K562 (cell line): ENCODE measurements around the gene NFE2. TPM values are rescaled to one million over a fixed set of nuclear protein-coding genes. Genes with fewer than 3 reads are reported as not detected.

ENCODE experiments used
- ATAC-seq: fragments of 200-7000 bp; cut with Tn5 transposase; 3 replicates; pipeline ENCODE4 v1.9.1; 2020; ENCODE audit warnings: moderate library complexity
- Bru-seq: library from RNA; stranded (reverse); fragments of 400-500 nt; gene quantifications from one replicate; lab custom pipeline; 2021; lab: Mats Ljungman, UMichigan
- BruChase-seq, 2 experiments: library from RNA; stranded (reverse); fragments of 400-500 nt; gene quantifications; one replicate each; lab custom pipeline; 2021; lab: Mats Ljungman, UMichigan
- BruUV-seq: library from RNA; stranded (reverse); fragments of 400-500 nt; replicated peaks from 2 replicates; lab custom pipeline; 2021; lab: Mats Ljungman, UMichigan
- CTCF ChIA-PET: fragments of 300-600 bp; formaldehyde crosslinking; extraction: SDS; loops from one replicate; lab custom pipeline; 2021; ENCODE audit warnings: low intra/inter-chr PET ratio; lab: Yijun Ruan, JAX
- POLR2A ChIA-PET: fragments of 300-600, 350-650 bp; sonication (Branson Sonifier 250); formaldehyde crosslinking; extraction: SDS; loops from one replicate; lab custom pipeline; 2021; ENCODE audit warnings: antibody characterized with exemption, inconsistent platforms; lab: Yijun Ruan, JAX
- DNase-seq, 4 experiments: peaks; one replicate each; pipeline versions ENCODE4 v3.0.0 to v3.0.0-alpha.2; 2011 to 2018; ENCODE audit warnings: low spot score in 3 of 4, mixed read lengths in 3 of 4; ENCODE audit errors: extremely low read depth in 1 of 4
- FAIRE-seq: peaks from 2 replicates; lab custom pipeline; 2011; peaks lifted over from hg19 to GRCh38; lab: Jason Lieb, UNC
- H2AFZ ChIP-seq: 2 replicates; pipeline ENCODE4 v1.6.0; 2011; ENCODE audit warnings: low read depth, low read length, control low read depth, inconsistent platforms
- H3K27ac ChIP-seq: fragments of 200-600 bp; 3 replicates; pipeline ENCODE4 v1.8.0; 2011; ENCODE audit warnings: low read depth, mild to moderate bottlenecking, control low read depth, inconsistent platforms, low read length, moderate library complexity, mixed read lengths; ENCODE audit errors: extremely low read depth
- H3K27me3 ChIP-seq, 2 experiments: fragments of 300-600 bp in 1 of 2; 2 replicates in 1 of 2; 3 replicates in 1 of 2; pipeline versions ENCODE4 v1.6.0 to v1.8.0; 2011; ENCODE audit warnings: inconsistent platforms in 2 of 2, low read length in 2 of 2, mild to moderate bottlenecking in 1 of 2, mixed read lengths in 1 of 2, moderate library complexity in 1 of 2; ENCODE audit not compliant: control insufficient read depth in 2 of 2, insufficient read depth in 2 of 2
- H3K36me3 ChIP-seq: fragments of 300-600 bp; 3 replicates; pipeline ENCODE4 v1.8.0; 2011; ENCODE audit warnings: mild to moderate bottlenecking, low read length, inconsistent platforms; ENCODE audit not compliant: control insufficient read depth, insufficient read depth
- H3K4me1 ChIP-seq, 2 experiments: fragments of 200-600 bp in 1 of 2; replicated peaks in 1 of 2; 2 replicates in 1 of 2; 3 replicates in 1 of 2; pipeline versions ENCODE4 v1.5.1 to v1.8.0; 2011; ENCODE audit warnings: inconsistent platforms in 2 of 2, low read length in 2 of 2, mild to moderate bottlenecking in 1 of 2, mixed read lengths in 1 of 2, moderate library complexity in 1 of 2; ENCODE audit not compliant: control insufficient read depth in 2 of 2, insufficient read depth in 2 of 2
- H3K4me2 ChIP-seq: 2 replicates; pipeline ENCODE4 v1.6.1; 2011; ENCODE audit warnings: low read length, control low read depth, inconsistent platforms, mixed read lengths; ENCODE audit not compliant: insufficient read depth
- H3K4me3 ChIP-seq: fragments of 200-600 bp; sonication (generic), shearing (Covaris generic); 2 replicates; pipeline ENCODE4 v1.5.1; 2016; ENCODE audit warnings: control low read depth, inconsistent platforms
- H3K79me2 ChIP-seq: fragments of 200-600 bp; 3 replicates; pipeline ENCODE4 v1.8.0; 2011; ENCODE audit warnings: low read length, inconsistent platforms; ENCODE audit not compliant: control insufficient read depth, insufficient read depth
- H3K9ac ChIP-seq, 2 experiments: 2 replicates each; pipeline versions ENCODE4 v1.6.0 to v1.6.1; 2011; ENCODE audit warnings: low read depth in 2 of 2, low read length in 2 of 2, control low read depth in 1 of 2, inconsistent platforms in 1 of 2, mild to moderate bottlenecking in 1 of 2, mixed read lengths in 1 of 2; ENCODE audit not compliant: insufficient read depth in 1 of 2
- H3K9me1 ChIP-seq: one replicate; pipeline ENCODE4 v1.6.0; 2011; ENCODE audit warnings: inconsistent platforms, mild to moderate bottlenecking, low read length, moderate library complexity; ENCODE audit not compliant: control insufficient read depth, insufficient read depth
- H3K9me3 ChIP-seq: replicated peaks from 2 replicates; pipeline ENCODE4 v1.5.1; 2011; ENCODE audit warnings: low read depth, low read length, inconsistent platforms; ENCODE audit not compliant: control insufficient read depth, insufficient read depth
- H4K20me1 ChIP-seq: replicated peaks from 2 replicates; pipeline ENCODE4 v1.6.1; 2011; ENCODE audit warnings: low read length, inconsistent platforms, mixed read lengths; ENCODE audit not compliant: control insufficient read depth, insufficient read depth
- ARHGAP35 ChIP-seq: fragments of 450-650 bp; IDR thresholded peaks from 2 replicates; pipeline ENCODE4 v1.6.1; 2018; ENCODE audit not compliant: partially characterized antibody
- ATF7 ChIP-seq: fragments of 450-650 bp; IDR thresholded peaks from 2 replicates; pipeline ENCODE4 v1.7.1; 2014; ENCODE audit warnings: mild to moderate bottlenecking, moderate library complexity
- BCOR ChIP-seq: fragments of 450-650 bp; IDR thresholded peaks from 2 replicates; pipeline ENCODE4 v1.6.1; 2016
- CAMTA2 ChIP-seq: fragments of 250-450 bp; sonication (Bioruptor Pico); conservative IDR thresholded peaks from 2 replicates; pipeline ENCODE4 v1.5.1; 2022
- CREM ChIP-seq: IDR thresholded peaks from 2 replicates; pipeline ENCODE4 v1.6.1; 2014; ENCODE audit warnings: antibody characterized with exemption, low read depth
- DDX20 ChIP-seq: fragments of 450-650 bp; IDR thresholded peaks from 2 replicates; pipeline ENCODE4 v1.6.1; 2016; ENCODE audit warnings: missing genetic modification characterization, low read depth, mild to moderate bottlenecking, missing compliant biosample characterization, moderate library complexity
- HNRNPLL ChIP-seq: fragments of 200-400 bp; formaldehyde crosslinking; IDR thresholded peaks from 2 replicates; pipeline ENCODE4 v1.6.1; 2017; ENCODE audit warnings: low read length, low read depth, mild to moderate bottlenecking; ENCODE audit not compliant: poor library complexity, severe bottlenecking
- MTA2 ChIP-seq: fragments of 450-650 bp; IDR thresholded peaks from 2 replicates; pipeline ENCODE4 v1.6.1; 2016; ENCODE audit warnings: low read depth
- NR4A1 ChIP-seq, 2 experiments: fragments of 250-450 bp in 1 of 2; fragments of 450-650 bp in 1 of 2; sonication (Bioruptor Pico) in 1 of 2; IDR thresholded peaks; 2 replicates each; pipeline versions ENCODE4 v1.4.0 to v1.6.1; 2016 to 2020; ENCODE audit warnings: mild to moderate bottlenecking in 2 of 2, missing compliant biosample characterization in 1 of 2, missing genetic modification characterization in 1 of 2, moderate library complexity in 1 of 2
- PCBP1 ChIP-seq: fragments of 200-400 bp; formaldehyde crosslinking; IDR thresholded peaks from 2 replicates; pipeline ENCODE4 v1.6.1; 2018; ENCODE audit warnings: mild to moderate bottlenecking, low read depth, low read length; ENCODE audit not compliant: poor library complexity, severe bottlenecking
- SMAD4 ChIP-seq: fragments of 250-450 bp; sonication (Bioruptor Pico); conservative IDR thresholded peaks from 2 replicates; pipeline ENCODE4 v1.8.0; 2021; ENCODE audit warnings: inconsistent platforms, mild to moderate bottlenecking, moderate library complexity
- SPI1 ChIP-seq: IDR thresholded peaks from 2 replicates; pipeline ENCODE4 v1.6.1; 2011; ENCODE audit warnings: low read depth, low read length, control low read depth, borderline replicate concordance
- TCF3 ChIP-seq: sonication (generic); formaldehyde crosslinking; IDR thresholded peaks from 2 replicates; pipeline ENCODE4 v1.4.0; 2020; ENCODE audit warnings: mild to moderate bottlenecking, missing genetic modification reagents
- TRIM28 ChIP-seq: fragments of 450-650 bp; IDR thresholded peaks from 2 replicates; pipeline ENCODE4 v1.6.1; 2017
- ZFP36 ChIP-seq: fragments of 150-350 bp; IDR thresholded peaks from 2 replicates; pipeline ENCODE4 v1.6.1; 2018; ENCODE audit warnings: low read length, low read depth; ENCODE audit not compliant: partially characterized antibody
- WGBS: fragments of 100-300 bp; shearing (Covaris generic); methylation state at CpG from one replicate; pipeline ENCODE4 v1.1.6; 2016; ENCODE audit warnings: low coverage, mixed read lengths; ENCODE audit not compliant: insufficient coverage; ENCODE audit errors: missing lambda C conversion rate; 5-methylcytosine and 5-hydroxymethylcytosine counted together
- in situ Hi-C: fragments of 300-500 bp; cut with MboI; formaldehyde crosslinking; loops from 4 replicates; pipeline ENCODE4 v1.15.0; 2018; ENCODE audit warnings: inconsistent platforms, mixed read lengths
- intact Hi-C: fragments of 100-400 bp; cut with micrococcal nuclease; formaldehyde crosslinking; loops from 2 replicates; pipeline ENCODE4 v1.14.2; 2022
- long read RNA-seq, 3 experiments: library from polyadenylated mRNA in 2 of 3; library from RNA in 1 of 3; unstranded in 2 of 3; stranded (forward) in 1 of 3; transcript quantifications; one replicate each; pipeline ENCODE4 v2.0.0, GENCODE V29; 2019 to 2022
- polyA minus RNA-seq, 3 experiments: library from RNA; depleted of rRNA, polyadenylated mRNA; stranded (reverse); fragments of >200 nt; gene quantifications; 2 replicates each; pipeline ENCODE4 v1.2.3, GENCODE V29; 2011
- polyA plus RNA-seq, 8 experiments: library from polyadenylated mRNA; depleted of rRNA in 4 of 8; stranded (reverse) in 5 of 8; unstranded in 3 of 8; fragments of >200 nt; fragmentation: Nextera tagmentation in 2 of 8; fragmentation: Illumina TruSeq in 1 of 8; extraction: Ambion mirVana in 2 of 8; extraction: Trizol in 1 of 8; gene quantifications; 2 replicates each; pipeline versions ENCODE4 v1.2.1 to v1.2.3, GENCODE V29; 2011 to 2014; ENCODE audit warnings: inconsistent platforms in 1 of 8, missing spikeins in 1 of 8
- total RNA-seq, 7 experiments: library from RNA; depleted of rRNA in 6 of 7; stranded (reverse); fragments of >200 nt in 6 of 7; fragmentation: Illumina TruSeq in 2 of 7; extraction: Trizol in 2 of 7; gene quantifications; 2 replicates each; pipeline versions ENCODE4 v1.2.1 to v1.2.3, GENCODE V29; 2011 to 2021; ENCODE audit warnings: low replicate concordance in 1 of 7

Gene NFE2
- total RNA-seq (2011; cell fraction: chromatin; rRNA removed; ENCODE audit: low replicate concordance), result 108 and 191 TPM in 2 replicates
- 118 and 137 TPM in 2 replicates for total RNA-seq (2011; cell fraction: nucleolus; rRNA removed)
- total RNA-seq (2011; cell fraction: nucleoplasm; rRNA removed), result 98.5 and 115 TPM in 2 replicates
- total RNA-seq (2014; rRNA removed) (221 and 269 TPM in 2 replicates), total RNA-seq (2014; rRNA removed; fragmentation: Illumina TruSeq; extraction: Trizol) (134 and 157 TPM in 2 replicates), total RNA-seq (2015; rRNA removed; fragmentation: Illumina TruSeq; extraction: Trizol) (177 and 178 TPM in 2 replicates), total RNA-seq (2021) (244 and 252 TPM in 2 replicates), polyA plus RNA-seq (2011; rRNA removed) (208 TPM in 2 replicates), polyA plus RNA-seq (2014; fragmentation: Illumina TruSeq; extraction: Trizol) (246 and 282 TPM in 2 replicates), polyA plus RNA-seq (2014; fragmentation: Nextera tagmentation; extraction: Ambion mirVana) (10 to 100 TPM; 12.3 to 44.5 TPM), polyA plus RNA-seq (2014; rRNA removed) (225 and 229 TPM in 2 replicates), polyA minus RNA-seq (2011; rRNA and poly(A)+ RNA removed) (71.3 and 109 TPM in 2 replicates), Bru-seq, nascent RNA (percentile 93 among the genes with signal in this experiment), BruChase-seq, experiment 1, labeled RNA remaining after a 2-hour chase (percentile 83 among the genes with signal in this experiment), BruChase-seq, experiment 2, labeled RNA remaining after a 6-hour chase (percentile 82 among the genes with signal in this experiment)
- polyA plus RNA-seq (2011; cell fraction: cytosol; rRNA removed), result 231 and 451 TPM in 2 replicates
- polyA plus RNA-seq (2011; cell fraction: nucleus; rRNA removed), result 232 and 428 TPM in 2 replicates
- polyA plus RNA-seq (2012), result 162 and 214 TPM in 2 replicates
- polyA minus RNA-seq (2011; cell fraction: cytosol; rRNA and poly(A)+ RNA removed), result 78.1 and 100 TPM in 2 replicates
- 67.6 and 73.9 TPM in 2 replicates for polyA minus RNA-seq (2011; cell fraction: nucleus; rRNA and poly(A)+ RNA removed)
- long read RNA-seq, experiment 1, transcript NFE2-201 (3 exons, 1,658 nt), result minor isoform, 16 of 474 reads
- long read RNA-seq, experiment 1, transcript NFE2-203 (2 exons, 1,833 nt), result major isoform, 112 of 474 reads
- long read RNA-seq, experiment 1, transcript NFE2-204 (4 exons, 1,523 nt), result minor isoform, 12 of 474 reads
- long read RNA-seq, experiment 1, transcript NFE2-202 (3 exons, 1,762 nt), result major isoform, 112 of 474 reads
- long read RNA-seq, experiment 1, partial matches to known transcripts, result 6 of 474 reads
- long read RNA-seq, experiment 1, other reads (novel, unspliced or antisense), result 216 of 474 reads
- long read RNA-seq, experiment 2, transcript NFE2-202 (3 exons, 1,762 nt), result major isoform, 162 of 329 reads
- long read RNA-seq, experiment 2, transcript NFE2-203 (2 exons, 1,833 nt), result minor isoform, 7 of 329 reads
- long read RNA-seq, experiment 2, transcript NFE2-201 (3 exons, 1,658 nt), result minor isoform, 68 of 329 reads
- long read RNA-seq, experiment 2, partial matches to known transcripts, result 63 of 329 reads
- long read RNA-seq, experiment 2, other reads (novel, unspliced or antisense), result 26 of 329 reads
- long read RNA-seq, experiment 3, transcript NFE2-203 (2 exons, 1,833 nt), result minor isoform, 21 of 318 reads
- long read RNA-seq, experiment 3, transcript NFE2-204 (4 exons, 1,523 nt), result minor isoform, 10 of 318 reads
- long read RNA-seq, experiment 3, transcript NFE2-202 (3 exons, 1,762 nt), result major isoform, 188 of 318 reads
- long read RNA-seq, experiment 3, transcript NFE2-201 (3 exons, 1,658 nt), result minor isoform, 39 of 318 reads
- long read RNA-seq, experiment 3, partial matches to known transcripts, result 39 of 318 reads
- long read RNA-seq, experiment 3, other reads (novel, unspliced or antisense), result 21 of 318 reads

DNA sequence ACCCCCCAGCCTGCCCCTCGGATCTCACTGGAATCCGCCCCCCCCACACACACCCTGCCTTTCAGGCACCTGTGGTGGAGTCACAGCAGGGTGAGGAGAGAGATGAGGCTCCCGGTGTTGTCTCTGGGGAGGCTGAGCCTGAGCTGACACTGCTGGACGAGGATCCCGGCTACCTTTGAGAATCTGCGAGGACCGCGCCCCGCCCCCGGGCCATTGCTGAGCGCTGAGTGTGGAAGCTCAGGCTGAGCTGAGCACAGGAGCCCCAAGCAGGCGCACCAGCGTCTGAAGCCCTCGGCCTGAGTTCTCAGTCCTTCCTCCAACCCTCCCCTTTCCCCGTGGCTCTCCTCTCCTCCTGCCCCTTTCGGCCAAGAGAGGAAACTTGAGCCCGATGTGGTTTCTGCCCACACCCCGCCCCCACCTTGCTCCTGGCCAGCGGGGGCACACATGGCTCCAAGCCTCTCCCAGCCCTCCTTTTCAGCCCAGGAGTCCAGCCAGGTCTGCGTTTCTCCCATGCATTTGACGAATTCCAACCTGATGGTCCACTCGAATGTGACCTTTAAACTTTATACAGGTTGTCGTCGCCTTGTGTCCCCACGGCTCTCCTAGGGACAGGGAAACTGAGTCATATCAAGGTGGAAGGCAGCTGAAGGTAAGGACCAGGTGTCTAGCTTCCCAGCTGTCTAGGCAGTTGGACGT, at the start of gene NFE2:
NFE2 (minus strand) TSS at position 284 of the 696 bp plus-strand sequence. CDS start 5,767 bp downstream, outside the sequence.
- Histone ChIP-seq H3K4me2 (peak within 1 kb of the TSS; percentile 100), H3K9me3 (no peaks in the 10 kb centered on the region), H3K4me3 (peak within 1 kb of the TSS; percentile 78), H3K4me1 (peaks cover 29 to 35% of the 10 kb centered on the region in 2 experiments), H2AFZ (no peak within 1 kb of the TSS), H3K27ac (peak within 1 kb of the TSS; percentile 88), H3K79me2 (peaks cover 89% of the 10 kb centered on the region), H3K27me3 (no peaks in the 10 kb centered on the region), H3K9ac (peak within 1 kb of the TSS; percentile 92 to 93), H3K36me3 (peaks cover 36% of the 10 kb centered on the region), H4K20me1 (no peaks in the 10 kb centered on the region), H3K9me1 (no peaks in the 10 kb centered on the region)
- intact Hi-C loops (no loop called here), in situ Hi-C loops (no loop called here)
- ATAC-seq (peak; percentile 81), FAIRE-seq (peak; percentile 67), DNase-seq (peak; percentile 70 to 94 (median 74))
- ChIA-PET CTCF (interaction anchor here (0.7 kb wide), 1 partner anchor 1942 kb away, joined by 3 read pairs; no protein-coding TSS in a partner anchor), POLR2A (interaction anchor here (0.5 to 4.1 kb wide), 10 partner anchors 10 to 639 kb away, joined by 3 to 19 read pairs (median 6); partner anchors contain the start of genes CBX5, COPZ1 and HNRNPA1)
- WGBS, result under 1% methylated on average over 22 of the region's 26 CpGs
- no TSS peak for BruUV-seq
- TF ChIP-seq PCBP1 (peak; percentile 31), SPI1 (no peak), SMAD4 (CRISPR knock-in tag) (peak; percentile 59), TCF3 (CRISPR knock-in tag) (peak; percentile 59; the same call in 1 of the 2 replicates), CREM (peak; percentile 57; the same call in 1 of the 2 replicates), TRIM28 (no peak), ARHGAP35 (no peak), BCOR (peak; percentile 74; the same call in 1 of the 2 replicates), HNRNPLL (peak; percentile 53), DDX20 (tag) (no peak), CAMTA2 (no peak), ZFP36 (peak; percentile 94), MTA2 (peak; percentile 37), NR4A1 (CRISPR knock-in tag; IDR thresholded peaks at IDR 0.05) (no peak), NR4A1 (tag; IDR thresholded peaks at IDR 0.05) (peak; percentile 72; the same call in 1 of the 2 replicates), ATF7 (peak; percentile 55)
